ENCODE results near the gene SYT6.

The SYT6 gene

GRCh38 chr1:114126261-114127095 is 27.2 kb downstream of the SYT6 start:
- in situ Hi-C loops (cut with MboI; ENCODE audit: low pct_unique_long_range_greater_than_20kb, low sequenced_read_pairs), result no loop called here
- DNase-seq, result no peak

DNA sequence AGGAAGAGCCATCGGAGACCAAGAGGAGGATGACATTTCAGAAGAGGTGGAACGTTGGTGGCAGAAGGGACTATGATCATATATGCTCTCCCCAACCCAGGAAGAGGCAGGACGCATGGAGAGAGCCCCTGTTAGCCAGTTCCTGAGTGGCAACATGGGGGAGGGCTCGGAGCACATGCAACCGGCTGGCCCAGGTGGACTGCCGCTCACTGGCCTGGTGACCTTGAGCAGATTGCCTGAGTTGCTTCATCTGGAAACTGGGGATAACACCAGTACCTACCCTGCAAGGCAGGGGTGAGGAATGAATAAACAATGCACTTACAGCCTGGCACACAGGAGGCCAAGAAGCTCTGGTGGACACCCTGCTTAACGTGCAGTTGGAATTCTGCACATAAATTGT is 29.0 kb downstream of the SYT6 start:
- in situ Hi-C loops (cut with MboI; ENCODE audit: low pct_unique_long_range_greater_than_20kb, low sequenced_read_pairs), result no loop called here
- DNase-seq, result no peak

DNA sequence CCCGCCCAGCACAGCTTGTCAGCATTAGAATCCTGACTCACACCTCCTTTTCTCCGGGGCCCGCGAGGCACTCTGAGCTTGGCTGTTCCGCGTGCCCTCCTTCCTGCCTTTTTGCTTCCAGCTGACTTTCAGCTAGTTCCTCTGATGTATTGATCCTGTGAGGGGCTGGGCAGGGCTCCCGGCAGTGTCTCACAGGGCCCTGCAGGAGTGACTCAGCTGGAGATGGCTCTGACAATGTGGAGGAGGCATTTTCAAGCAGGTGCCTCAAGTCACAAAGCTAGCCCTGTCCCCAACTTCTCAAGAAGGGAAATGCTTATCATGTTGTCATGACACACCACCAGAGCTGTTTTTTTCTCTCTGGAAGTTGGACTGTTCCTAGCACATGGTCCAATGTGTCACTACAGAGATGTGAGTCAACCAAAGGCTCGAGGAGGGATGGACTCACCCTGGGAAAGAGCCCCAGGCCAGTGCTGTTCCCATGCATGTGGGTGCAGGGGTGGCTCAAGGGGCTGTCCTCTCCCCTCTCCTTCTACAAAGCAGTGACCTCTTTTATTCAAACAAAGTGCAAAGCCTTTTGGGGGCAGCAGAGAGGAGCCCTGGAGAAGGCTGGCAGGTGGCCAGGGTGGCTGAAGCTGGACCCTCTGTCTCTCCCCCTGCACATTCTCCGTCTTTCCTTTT is 30.6 kb downstream of the SYT6 start:
- no peak for DNase-seq
- in situ Hi-C loops (cut with MboI; ENCODE audit: low pct_unique_long_range_greater_than_20kb, low sequenced_read_pairs), result no loop called here

DNA sequence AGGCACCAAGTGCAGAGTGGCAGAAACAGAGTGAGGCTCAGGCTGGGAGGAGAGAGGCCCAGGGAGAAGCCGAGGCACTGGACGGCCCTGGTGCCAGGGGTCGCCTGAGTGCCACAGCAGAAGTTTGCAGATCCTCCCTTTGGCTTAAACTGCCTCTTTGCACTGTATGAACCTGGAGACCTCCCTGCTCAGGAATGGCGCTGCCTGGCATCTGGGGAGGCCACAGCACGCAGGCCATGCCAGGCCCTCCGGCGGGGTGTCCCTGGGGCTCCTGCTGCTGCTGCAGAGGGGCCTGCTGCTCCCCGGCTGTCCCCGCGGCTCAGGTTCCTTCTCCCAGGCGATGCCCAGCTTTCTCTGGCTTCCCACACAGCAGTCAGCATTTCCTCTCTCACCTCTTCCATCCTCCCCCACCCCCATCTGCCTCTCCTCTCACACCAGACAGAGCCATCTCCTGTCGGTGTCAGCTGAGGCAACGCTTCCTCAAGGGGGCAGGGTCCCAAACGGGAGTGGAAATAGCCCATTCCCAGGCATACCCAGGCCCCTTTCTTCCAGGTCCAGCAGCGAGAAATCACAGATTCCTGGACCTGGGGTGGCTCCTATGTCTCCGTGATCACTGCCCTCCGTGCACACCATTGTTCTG is 35.2 kb downstream of the SYT6 start:
- in situ Hi-C loops (cut with MboI; ENCODE audit: low pct_unique_long_range_greater_than_20kb, low sequenced_read_pairs), result no loop called here
- DNase-seq, result no peak

- no peak for DNase-seq
- in situ Hi-C loops (cut with MboI; ENCODE audit: low pct_unique_long_range_greater_than_20kb, low sequenced_read_pairs), result no loop called here
Measured at GRCh38 chr1:114117654-114118053, 36.0 kb downstream of the SYT6 start.

- in situ Hi-C loops (cut with MboI; ENCODE audit: low pct_unique_long_range_greater_than_20kb, low sequenced_read_pairs), result no loop called here
- no peak for DNase-seq
Measured at GRCh38 chr1:114116086-114116485, 37.6 kb downstream of the SYT6 start.

DNA sequence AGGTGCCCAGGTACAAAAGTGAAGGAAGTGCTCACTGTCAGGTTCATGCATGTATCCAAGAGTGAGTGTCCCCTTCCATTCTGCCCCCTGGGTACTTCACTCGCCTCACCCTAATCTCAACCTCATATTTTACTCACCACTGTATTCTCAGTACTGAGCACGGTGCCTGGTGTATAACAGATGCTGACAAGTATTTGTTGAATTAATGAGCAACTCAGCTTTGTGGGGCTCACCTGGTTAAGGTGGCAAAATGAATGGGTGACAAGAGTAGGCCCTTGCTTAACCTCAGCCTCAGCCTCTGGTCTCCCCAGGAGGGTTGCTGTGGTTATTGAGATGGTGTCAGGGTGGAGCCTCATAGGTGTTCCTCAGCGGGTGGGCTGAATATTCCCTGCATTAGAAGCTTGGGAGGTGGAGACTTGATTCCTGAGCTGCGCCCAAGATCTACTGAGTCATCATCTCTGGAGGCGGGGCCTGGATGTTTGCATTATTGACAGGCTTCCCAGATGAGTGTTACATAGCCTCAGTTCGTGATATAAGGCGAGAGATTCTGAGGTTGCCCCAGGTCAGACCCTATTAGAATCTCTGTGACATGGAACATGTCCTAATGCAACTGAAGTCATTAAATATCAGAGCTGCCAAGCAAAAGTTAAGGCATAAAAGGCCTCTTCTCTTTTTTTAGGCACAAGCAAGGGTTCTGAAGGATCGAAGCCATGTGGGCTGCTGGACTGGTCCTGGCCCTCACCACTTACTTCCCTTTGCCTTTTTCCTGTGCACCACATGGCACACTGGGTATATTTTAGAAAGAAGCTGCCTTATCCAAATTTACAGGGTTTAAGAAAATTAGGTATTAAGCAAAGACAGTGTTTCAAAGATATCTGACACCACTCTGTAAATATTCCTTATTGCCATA is 39.2 kb downstream of the SYT6 start:
- in situ Hi-C loops (cut with MboI; ENCODE audit: low pct_unique_long_range_greater_than_20kb, low sequenced_read_pairs), result no loop called here
- DNase-seq, result no peak

GRCh38 chr1:114113411-114114184 is 40.1 kb downstream of the SYT6 start:
- peak; percentile 80 for DNase-seq
- in situ Hi-C loops (cut with MboI; ENCODE audit: low pct_unique_long_range_greater_than_20kb, low sequenced_read_pairs), result no loop called here

- in situ Hi-C loops (cut with MboI; ENCODE audit: low pct_unique_long_range_greater_than_20kb, low sequenced_read_pairs), result no loop called here
- DNase-seq, result no peak
Measured at GRCh38 chr1:114112775-114113174, 40.9 kb downstream of the SYT6 start.

DNA sequence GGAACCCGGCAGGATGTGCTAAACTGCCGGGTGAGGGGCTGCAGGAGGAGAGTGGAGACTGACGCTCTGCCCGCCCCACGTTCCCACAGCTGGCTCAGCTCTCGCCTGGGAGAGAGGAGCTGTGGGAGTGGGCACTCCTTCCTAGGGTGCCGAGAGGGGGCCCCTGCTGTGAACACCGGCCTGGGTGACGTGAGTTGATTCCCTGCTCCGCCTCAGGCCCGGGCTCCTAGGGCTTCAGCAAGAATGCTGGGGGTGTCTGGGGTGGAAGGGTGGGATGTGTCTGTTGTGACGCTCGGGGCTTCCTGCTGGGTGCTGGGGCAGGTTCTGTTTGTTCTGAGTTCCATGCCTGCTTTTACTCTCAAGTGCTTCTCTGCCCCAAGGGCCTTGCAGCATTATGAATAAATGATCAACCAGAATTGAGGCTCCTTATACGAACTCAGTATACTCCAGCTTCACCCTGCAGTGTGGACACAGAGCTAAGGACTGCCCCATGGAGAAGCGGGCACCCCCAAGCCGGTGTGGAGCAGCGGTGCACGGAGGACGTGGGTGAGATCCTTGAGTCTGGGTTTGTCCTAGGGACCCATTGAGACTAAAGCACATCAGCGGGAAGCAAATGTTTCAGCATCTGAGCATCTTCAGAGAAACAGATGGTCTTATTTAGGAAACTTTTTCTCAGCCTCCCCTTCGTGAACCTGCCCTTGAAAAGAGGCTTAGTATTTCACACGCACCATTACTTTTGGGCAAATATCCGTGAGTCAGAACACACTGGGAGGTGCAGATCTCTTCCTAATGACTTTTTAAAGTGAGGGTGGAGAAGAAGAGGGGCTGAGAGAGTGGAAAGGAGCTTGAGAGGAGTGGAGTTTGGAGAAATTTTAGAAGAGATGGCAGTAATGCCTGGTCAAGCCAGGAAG is 41.7 kb downstream of the SYT6 start:
- no peak for DNase-seq
- in situ Hi-C loops (cut with MboI; ENCODE audit: low pct_unique_long_range_greater_than_20kb, low sequenced_read_pairs), result no loop called here

- in situ Hi-C loops (cut with MboI; ENCODE audit: low pct_unique_long_range_greater_than_20kb, low sequenced_read_pairs), result no loop called here
Measured at GRCh38 chr1:114109981-114110380, 43.7 kb downstream of the SYT6 start.

GRCh38 chr1:114108751-114109255 is 44.9 kb downstream of the SYT6 start:
- in situ Hi-C loops (cut with MboI; ENCODE audit: low pct_unique_long_range_greater_than_20kb, low sequenced_read_pairs), result no loop called here
- DNase-seq, result peak; percentile 46

More at GRCh38 chr1:114109981-114110380, 43.7 kb downstream of the SYT6 start:
- DNase-seq, result no peak

DNA sequence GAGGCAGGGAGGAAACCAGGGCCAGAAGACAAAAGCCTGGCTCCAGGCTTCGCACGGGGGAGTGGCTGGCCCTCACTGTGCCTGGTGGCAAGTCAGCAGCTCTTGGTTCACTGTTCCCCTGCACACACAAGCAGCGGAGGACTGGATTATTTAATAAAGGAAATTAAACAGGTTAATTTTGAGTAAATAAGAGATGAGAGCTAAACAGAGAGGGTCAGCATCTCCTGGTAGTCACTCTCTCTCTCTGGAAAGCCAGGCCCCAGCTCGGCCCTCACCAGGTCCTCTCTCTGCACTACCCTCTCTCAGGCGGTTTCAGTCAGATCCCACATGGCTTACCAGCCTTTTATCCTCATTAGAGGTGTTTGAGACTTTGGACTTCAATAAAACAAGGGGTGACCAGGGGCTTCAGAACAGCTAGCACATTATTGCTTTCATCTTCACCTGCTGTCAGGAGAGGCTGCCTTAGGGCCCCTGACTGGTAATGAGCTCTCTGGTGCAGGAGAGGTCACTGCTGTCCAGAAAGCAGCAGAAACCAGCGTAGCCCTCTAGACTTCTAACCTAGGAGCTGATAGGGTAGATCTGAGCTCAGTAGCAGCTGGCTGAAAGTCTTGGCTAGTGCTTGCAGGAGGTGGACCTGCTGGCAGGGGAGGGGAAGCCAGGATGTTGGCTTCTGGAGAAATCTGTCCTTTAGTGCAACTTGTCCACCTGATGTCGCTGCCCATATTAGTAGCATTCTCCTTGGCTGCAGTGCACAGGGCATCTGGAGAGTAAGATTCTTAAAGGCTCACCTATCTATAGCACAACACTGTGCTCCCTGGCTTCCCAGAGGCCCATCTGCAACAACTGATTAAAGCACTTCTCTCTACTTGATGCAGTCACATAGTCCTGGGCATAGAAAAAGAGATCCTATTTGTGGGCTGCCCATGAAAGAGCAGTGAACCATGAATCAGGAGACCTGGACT is 45.9 kb downstream of the SYT6 start:
- DNase-seq, result no peak
- in situ Hi-C loops (cut with MboI; ENCODE audit: low pct_unique_long_range_greater_than_20kb, low sequenced_read_pairs), result no loop called here

DNA sequence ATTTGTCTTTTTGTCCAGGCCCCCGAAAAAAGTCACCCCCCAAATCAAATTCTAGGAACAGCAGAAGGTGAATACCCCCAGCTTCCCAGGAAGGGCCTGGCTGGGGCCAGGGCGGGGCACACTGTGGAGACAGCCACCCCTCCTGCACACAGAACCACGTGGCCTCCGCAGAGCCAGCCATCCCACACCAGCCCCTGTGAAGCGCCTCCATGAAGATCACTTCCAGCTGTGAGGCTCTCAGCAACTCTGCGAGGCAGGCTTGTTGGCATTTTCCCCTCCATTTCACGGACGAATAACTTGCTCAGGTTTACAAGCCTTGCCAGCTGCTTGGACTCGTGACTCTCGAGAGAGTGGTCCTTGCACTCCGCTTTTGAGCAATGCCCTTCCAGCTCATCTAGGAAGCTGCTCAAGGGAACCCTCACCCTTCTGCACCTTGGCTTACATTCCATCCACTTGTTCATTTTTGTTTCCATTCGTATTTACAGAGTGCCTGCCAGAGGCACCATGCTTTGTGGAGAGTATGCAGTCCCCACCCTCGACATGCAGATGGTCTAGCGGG is 48.2 kb downstream of the SYT6 start:
- in situ Hi-C loops (cut with MboI; ENCODE audit: low pct_unique_long_range_greater_than_20kb, low sequenced_read_pairs), result no loop called here
- no peak for DNase-seq

GRCh38 chr1:114104949-114105348 is 48.7 kb downstream of the SYT6 start:
- in situ Hi-C loops (cut with MboI; ENCODE audit: low pct_unique_long_range_greater_than_20kb, low sequenced_read_pairs), result no loop called here
- no peak for DNase-seq

GRCh38 chr1:114103992-114104391 is 49.7 kb downstream of the SYT6 start:
- in situ Hi-C loops (cut with MboI; ENCODE audit: low pct_unique_long_range_greater_than_20kb, low sequenced_read_pairs), result no loop called here
- DNase-seq, result no peak

Data from KBM-7 (cell line).